A549 (cell line): ENCODE results near the gene FUBP1. TPM values are rescaled to one million over a fixed set of nuclear protein-coding genes. Genes with fewer than 3 reads are reported as not detected.

ENCODE experiments used
- ATAC-seq, 2 experiments: fragments of 200-7000 bp in 1 of 2; fragments of >200 bp in 1 of 2; cut with Nextera tagmentation in 1 of 2; cut with Tn5 transposase in 1 of 2; 3 replicates each; pipeline versions ENCODE4 v1.8.0 to v1.9.1; 2018 to 2020; ENCODE audit warnings: mild to moderate bottlenecking in 1 of 2, moderate library complexity in 1 of 2
- CTCF ChIA-PET: fragments of 300-600 bp; sonication (Branson Sonifier 250); formaldehyde crosslinking; extraction: SDS; loops from one replicate; lab custom pipeline; 2021; ENCODE audit warnings: antibody characterized with exemption, inconsistent platforms; lab: Yijun Ruan, JAX
- POLR2A ChIA-PET: fragments of 350-600 bp; formaldehyde crosslinking; extraction: SDS; loops from one replicate; lab custom pipeline; 2021; ENCODE audit warnings: antibody characterized with exemption, inconsistent platforms; lab: Yijun Ruan, JAX
- DNase-seq, 2 experiments: peaks; one replicate each; pipeline versions ENCODE4 v3.0.0 to v3.0.0-alpha.2; 2011 to 2016; ENCODE audit warnings: low read depth in 1 of 2, low spot score in 1 of 2
- FAIRE-seq: peaks from 2 replicates; lab custom pipeline; 2011; peaks lifted over from hg19 to GRCh38; lab: Jason Lieb, UNC
- H3K27ac ChIP-seq, 2 experiments: fragments of >200 bp; sonication (Bioruptor Twin); formaldehyde crosslinking; 3 replicates each; pipeline ENCODE4 v1.5.1; 2016 to 2017
- H3K4me1 ChIP-seq: fragments of >200 bp; sonication (Bioruptor Twin); formaldehyde crosslinking; 3 replicates; pipeline ENCODE4 v1.6.1; 2016
- H3K4me2 ChIP-seq: fragments of >200 bp; sonication (Bioruptor Twin); formaldehyde crosslinking; 3 replicates; pipeline ENCODE4 v1.6.1; 2016
- H3K4me3 ChIP-seq: fragments of >200 bp; sonication (Bioruptor Twin); formaldehyde crosslinking; 3 replicates; pipeline ENCODE4 v1.5.1; 2016
- H3K9me3 ChIP-seq: fragments of >200 bp; sonication (Bioruptor Twin); formaldehyde crosslinking; 3 replicates; pipeline ENCODE4 v1.6.1; 2016
- CBX8 ChIP-seq: fragments of 200-600 bp; sonication (generic); IDR thresholded peaks from 2 replicates; pipeline ENCODE4 v1.6.1; 2016
- CHD2 ChIP-seq: fragments of 150-350 bp; IDR thresholded peaks from 2 replicates; pipeline ENCODE4 v1.6.1; 2014; ENCODE audit warnings: low read length; ENCODE audit not compliant: partially characterized antibody
- EP300 ChIP-seq, 2 experiments: fragments of >200 bp; sonication (Bioruptor Twin); formaldehyde crosslinking; IDR thresholded peaks; 2 replicates in 1 of 2; 3 replicates in 1 of 2; pipeline ENCODE4 v1.6.1; 2016 to 2017
- FOSL2 ChIP-seq, 2 experiments: fragments of 450-650 bp in 1 of 2; fragments of >200 bp in 1 of 2; sonication (Bioruptor Twin) in 1 of 2; formaldehyde crosslinking; IDR thresholded peaks; 2 replicates each; pipeline versions ENCODE4 v1.5.0 to v1.6.1; 2016 to 2020; ENCODE audit warnings: mild to moderate bottlenecking in 1 of 2, moderate library complexity in 1 of 2
- FOXS1 ChIP-seq: fragments of 250-450 bp; sonication (Bioruptor Pico); IDR thresholded peaks from 2 replicates; pipeline ENCODE4 v1.5.0; 2020; ENCODE audit warnings: mild to moderate bottlenecking, moderate library complexity
- GATA3 ChIP-seq: IDR thresholded peaks from 2 replicates; pipeline ENCODE4 v1.6.1; 2012; ENCODE audit warnings: borderline replicate concordance
- HDAC2 ChIP-seq: fragments of 200-600 bp; sonication (generic); IDR thresholded peaks from 2 replicates; pipeline ENCODE4 v1.6.1; 2016
- HOXA7 ChIP-seq: fragments of 250-450 bp; sonication (Bioruptor Pico); IDR thresholded peaks from 2 replicates; pipeline ENCODE4 v1.5.0; 2020; ENCODE audit warnings: mild to moderate bottlenecking, moderate library complexity
- HOXB5 ChIP-seq: fragments of 250-450 bp; sonication (Bioruptor Pico); IDR thresholded peaks from 2 replicates; pipeline ENCODE4 v1.5.0; 2020; ENCODE audit warnings: mild to moderate bottlenecking, moderate library complexity
- KDM5A ChIP-seq: fragments of 200-600 bp; sonication (generic); IDR thresholded peaks from 2 replicates; pipeline ENCODE4 v1.6.1; 2016; ENCODE audit warnings: antibody characterized with exemption, mild to moderate bottlenecking
- MAZ ChIP-seq: fragments of 150-350 bp; IDR thresholded peaks from 2 replicates; pipeline ENCODE4 v1.6.1; 2014; ENCODE audit warnings: antibody characterized with exemption, low read depth, low read length, borderline replicate concordance
- MYC ChIP-seq: IDR thresholded peaks from 2 replicates; pipeline ENCODE4 v1.6.1; 2012; ENCODE audit warnings: mild to moderate bottlenecking, inconsistent platforms, low read length, improper control_type of control experiment, borderline replicate concordance
- NFE2L2 ChIP-seq: fragments of 150-350 bp; conservative IDR thresholded peaks from 2 replicates; pipeline ENCODE4 v1.6.1; 2014; ENCODE audit warnings: low read length
- NPAS2 ChIP-seq: fragments of 250-450 bp; sonication (Bioruptor Pico); IDR thresholded peaks from 2 replicates; pipeline ENCODE4 v1.8.0; 2022; ENCODE audit warnings: mild to moderate bottlenecking, moderate library complexity, borderline replicate concordance
- NR3C1 ChIP-seq: fragments of >200 bp; sonication (Bioruptor Twin); formaldehyde crosslinking; IDR thresholded peaks from 3 replicates; pipeline ENCODE4 v1.6.1; 2017
- PHF8 ChIP-seq: fragments of 200-600 bp; sonication (generic); IDR thresholded peaks from 2 replicates; pipeline ENCODE4 v1.6.1; 2016; ENCODE audit warnings: low read depth, mild to moderate bottlenecking, antibody characterized with exemption, moderate library complexity, borderline replicate concordance
- POLR2A ChIP-seq: IDR thresholded peaks from 2 replicates; pipeline ENCODE4 v1.6.1; 2012; ENCODE audit warnings: mild to moderate bottlenecking, low read length
- POLR2AphosphoS2 ChIP-seq: conservative IDR thresholded peaks from 2 replicates; pipeline ENCODE4 v1.6.1; 2012; ENCODE audit warnings: low read length, improper control_type of control experiment, inconsistent platforms
- RAD21 ChIP-seq, 2 experiments: fragments of >200 bp in 1 of 2; sonication (Bioruptor Twin) in 1 of 2; formaldehyde crosslinking in 1 of 2; IDR thresholded peaks in 1 of 2; conservative IDR thresholded peaks in 1 of 2; 2 replicates in 1 of 2; 3 replicates in 1 of 2; pipeline ENCODE4 v1.6.1; 2012 to 2018; ENCODE audit warnings: inconsistent platforms in 1 of 2
- RNF2 ChIP-seq: fragments of 200-600 bp; sonication (generic); IDR thresholded peaks from 2 replicates; pipeline ENCODE4 v1.6.1; 2016; ENCODE audit warnings: low read depth, mild to moderate bottlenecking, antibody characterized with exemption, moderate library complexity, borderline replicate concordance
- SMC3 ChIP-seq: fragments of >200 bp; sonication (Bioruptor Twin); formaldehyde crosslinking; IDR thresholded peaks from 3 replicates; pipeline ENCODE4 v1.6.1; 2018; ENCODE audit warnings: inconsistent platforms
- TFCP2L1 ChIP-seq: fragments of 250-450 bp; sonication (Bioruptor Pico); IDR thresholded peaks from 2 replicates; pipeline ENCODE4 v1.5.0; 2021; ENCODE audit warnings: mild to moderate bottlenecking
- TP53 ChIP-seq: fragments of 250-450 bp; sonication (Bioruptor Pico); IDR thresholded peaks from 2 replicates; pipeline ENCODE4 v1.5.0; 2021; ENCODE audit warnings: mild to moderate bottlenecking, moderate library complexity
- ZFP36 ChIP-seq: fragments of 450-650 bp; IDR thresholded peaks from 2 replicates; pipeline ENCODE4 v1.6.1; 2014; ENCODE audit warnings: borderline replicate concordance; ENCODE audit not compliant: partially characterized antibody
- WGBS: methylation state at CpG from one replicate; pipeline ENCODE4 v1.1.6; 2017; ENCODE audit errors: missing lambda C conversion rate; 5-methylcytosine and 5-hydroxymethylcytosine counted together
- polyA plus RNA-seq, 4 experiments: library from polyadenylated mRNA; depleted of rRNA in 3 of 4; stranded (reverse); fragments of >200 nt; fragmentation: RNase III in 1 of 4; extraction: RNeasy Plus Mini Kit Qiagen cat#74134 plus additional on column Dnase treatment in 1 of 4; gene quantifications; 2 replicates in 3 of 4; 3 replicates in 1 of 4; pipeline ENCODE4 v1.2.3, GENCODE V29; 2011 to 2017
- TF ChIP-seq, protein P1 (sequence below): fragments of >200 bp; sonication (Bioruptor Twin); formaldehyde crosslinking; IDR thresholded peaks from 3 replicates; pipeline ENCODE4 v1.5.1; 2016
- TF ChIP-seq, protein P2 (sequence below): fragments of >200 bp; sonication (Bioruptor Twin); formaldehyde crosslinking; IDR thresholded peaks from 3 replicates; pipeline ENCODE4 v1.6.1; 2016
- TF ChIP-seq, protein P3 (sequence below): fragments of 200-600 bp; sonication (generic); IDR thresholded peaks from 2 replicates; pipeline ENCODE4 v1.6.1; 2016; ENCODE audit warnings: antibody characterized with exemption, mild to moderate bottlenecking, moderate library complexity
- TF ChIP-seq, protein P4 (sequence below): fragments of 450-650 bp; IDR thresholded peaks from 2 replicates; pipeline ENCODE4 v1.6.1; 2014; ENCODE audit warnings: antibody characterized with exemption
- TF ChIP-seq, protein P5 (sequence below): fragments of 250-450 bp; sonication (Bioruptor Pico); IDR thresholded peaks from 2 replicates; pipeline ENCODE4 v1.5.0; 2021; ENCODE audit warnings: mild to moderate bottlenecking, moderate library complexity, borderline replicate concordance

FUBP1 gene
- polyA plus RNA-seq, 2 of the 4 experiments (the other 2 are of a cell fraction) = 128 to 183 TPM

DNA sequence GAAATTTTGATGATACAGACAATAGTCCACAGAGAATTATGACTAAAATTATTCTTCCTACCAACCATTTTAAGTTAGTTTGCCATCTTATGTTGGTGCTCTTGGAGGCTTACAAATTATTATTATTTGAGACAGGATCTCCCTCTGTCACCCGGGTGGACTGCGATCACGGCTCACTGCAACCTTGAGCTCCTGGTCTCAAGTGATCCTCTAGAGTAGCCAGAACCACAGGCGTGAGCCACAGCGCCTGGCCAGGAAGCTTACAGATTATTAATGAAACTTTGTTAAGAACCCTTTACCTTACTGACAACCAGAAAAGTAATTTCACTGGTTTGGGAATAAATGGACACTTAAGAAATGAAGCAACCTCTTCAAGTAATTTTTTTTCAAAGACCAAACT lies 17.9 kb upstream of the FUBP1 start:
- POLR2A ChIA-PET = no interaction called here
- ATAC-seq (no peak), FAIRE-seq (no peak), DNase-seq (no peak)
- Histone ChIP-seq H3K9me3 (no peaks in the 10 kb centered on the region), H3K27ac (no peak overlapping the region), H3K4me2 (no peak overlapping the region), H3K4me1 (peaks cover 26% of the 10 kb centered on the region), H3K4me3 (no peak overlapping the region)
- CTCF ChIA-PET = interaction anchor here (1.5 kb wide), 1 partner anchor 118 kb away, joined by 5 read pairs; no protein-coding TSS in a partner anchor
- TF ChIP-seq FOXS1 (CRISPR knock-in tag) = no peak
- no peak for TF ChIP-seq MYC
- TF ChIP-seq, protein P1, sequence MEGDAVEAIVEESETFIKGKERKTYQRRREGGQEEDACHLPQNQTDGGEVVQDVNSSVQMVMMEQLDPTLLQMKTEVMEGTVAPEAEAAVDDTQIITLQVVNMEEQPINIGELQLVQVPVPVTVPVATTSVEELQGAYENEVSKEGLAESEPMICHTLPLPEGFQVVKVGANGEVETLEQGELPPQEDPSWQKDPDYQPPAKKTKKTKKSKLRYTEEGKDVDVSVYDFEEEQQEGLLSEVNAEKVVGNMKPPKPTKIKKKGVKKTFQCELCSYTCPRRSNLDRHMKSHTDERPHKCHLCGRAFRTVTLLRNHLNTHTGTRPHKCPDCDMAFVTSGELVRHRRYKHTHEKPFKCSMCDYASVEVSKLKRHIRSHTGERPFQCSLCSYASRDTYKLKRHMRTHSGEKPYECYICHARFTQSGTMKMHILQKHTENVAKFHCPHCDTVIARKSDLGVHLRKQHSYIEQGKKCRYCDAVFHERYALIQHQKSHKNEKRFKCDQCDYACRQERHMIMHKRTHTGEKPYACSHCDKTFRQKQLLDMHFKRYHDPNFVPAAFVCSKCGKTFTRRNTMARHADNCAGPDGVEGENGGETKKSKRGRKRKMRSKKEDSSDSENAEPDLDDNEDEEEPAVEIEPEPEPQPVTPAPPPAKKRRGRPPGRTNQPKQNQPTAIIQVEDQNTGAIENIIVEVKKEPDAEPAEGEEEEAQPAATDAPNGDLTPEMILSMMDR = no peak
- TF ChIP-seq CHD2 = no peak
- TF ChIP-seq NPAS2 = no peak
- TF ChIP-seq FOSL2 (IDR thresholded peaks at IDR 0.05) = no peak
- no peak for TF ChIP-seq FOSL2 (CRISPR knock-in tag; IDR thresholded peaks at IDR 0.05)
- TF ChIP-seq EP300 (IDR thresholded peaks at IDR 0.05) = no peak
- no peak for TF ChIP-seq SMC3
- no peak for TF ChIP-seq POLR2A
- TF ChIP-seq MAZ = no peak
- TF ChIP-seq, protein P2, sequence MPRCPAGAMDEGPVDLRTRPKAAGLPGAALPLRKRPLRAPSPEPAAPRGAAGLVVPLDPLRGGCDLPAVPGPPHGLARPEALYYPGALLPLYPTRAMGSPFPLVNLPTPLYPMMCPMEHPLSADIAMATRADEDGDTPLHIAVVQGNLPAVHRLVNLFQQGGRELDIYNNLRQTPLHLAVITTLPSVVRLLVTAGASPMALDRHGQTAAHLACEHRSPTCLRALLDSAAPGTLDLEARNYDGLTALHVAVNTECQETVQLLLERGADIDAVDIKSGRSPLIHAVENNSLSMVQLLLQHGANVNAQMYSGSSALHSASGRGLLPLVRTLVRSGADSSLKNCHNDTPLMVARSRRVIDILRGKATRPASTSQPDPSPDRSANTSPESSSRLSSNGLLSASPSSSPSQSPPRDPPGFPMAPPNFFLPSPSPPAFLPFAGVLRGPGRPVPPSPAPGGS = no peak
- TF ChIP-seq HDAC2 = no peak
- no peak for TF ChIP-seq NFE2L2
- TF ChIP-seq TFCP2L1 (CRISPR knock-in tag) = no peak
- no peak for TF ChIP-seq TP53 (CRISPR knock-in tag)
- no peak for TF ChIP-seq PHF8
- WGBS = 91% methylated on average over 5 of the region's 5 CpGs

DNA sequence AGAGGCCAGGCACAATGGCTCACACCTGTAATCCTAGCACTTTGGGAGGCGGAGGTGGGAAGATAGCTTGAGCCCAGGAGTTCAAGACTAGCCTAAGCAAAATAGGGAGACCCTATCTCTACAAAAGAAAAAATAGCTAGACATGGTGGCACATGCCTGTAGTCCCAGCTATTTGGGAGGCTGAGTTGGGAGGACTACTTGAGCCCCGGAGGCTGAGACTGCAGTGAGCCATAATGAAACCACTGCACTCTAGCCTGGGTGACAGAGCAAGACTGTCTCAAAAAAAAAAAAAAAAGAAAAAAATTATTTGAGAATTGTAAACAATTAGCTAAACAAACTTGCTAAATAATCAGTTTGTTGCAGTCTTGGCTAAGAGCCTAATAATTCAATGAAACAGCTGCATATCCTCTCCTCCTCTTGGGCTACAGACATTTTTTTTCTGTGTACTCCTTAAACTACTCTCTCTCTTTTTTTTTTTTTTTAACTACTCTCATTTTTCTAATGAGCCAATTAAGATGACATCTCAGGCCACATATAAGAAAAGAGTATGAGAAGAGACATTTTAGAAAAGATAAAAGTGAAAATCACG lies 15.3 kb upstream of the FUBP1 start:
- Histone ChIP-seq H3K9me3 (no peaks in the 10 kb centered on the region), H3K4me3 (no peak overlapping the region), H3K27ac (no peak overlapping the region), H3K4me2 (no peak overlapping the region), H3K4me1 (peaks cover 9% of the 10 kb centered on the region; the same call in 2 of the 3 replicates)
- ChIA-PET POLR2A (interaction anchor here (2.7 kb wide), 1 partner anchor 10 kb away, joined by 13 read pairs; the partner anchor contains the start of gene DNAJB4), CTCF (interaction anchor here (1.5 kb wide), 1 partner anchor 8 kb away, joined by 3 read pairs; no protein-coding TSS in a partner anchor)
- ATAC-seq = no peak
- FAIRE-seq = no peak
- no peak for DNase-seq
- WGBS = 91% methylated on average over 3 of the region's 3 CpGs
- no peak for TF ChIP-seq HOXA7 (CRISPR knock-in tag)
- TF ChIP-seq, protein P3, sequence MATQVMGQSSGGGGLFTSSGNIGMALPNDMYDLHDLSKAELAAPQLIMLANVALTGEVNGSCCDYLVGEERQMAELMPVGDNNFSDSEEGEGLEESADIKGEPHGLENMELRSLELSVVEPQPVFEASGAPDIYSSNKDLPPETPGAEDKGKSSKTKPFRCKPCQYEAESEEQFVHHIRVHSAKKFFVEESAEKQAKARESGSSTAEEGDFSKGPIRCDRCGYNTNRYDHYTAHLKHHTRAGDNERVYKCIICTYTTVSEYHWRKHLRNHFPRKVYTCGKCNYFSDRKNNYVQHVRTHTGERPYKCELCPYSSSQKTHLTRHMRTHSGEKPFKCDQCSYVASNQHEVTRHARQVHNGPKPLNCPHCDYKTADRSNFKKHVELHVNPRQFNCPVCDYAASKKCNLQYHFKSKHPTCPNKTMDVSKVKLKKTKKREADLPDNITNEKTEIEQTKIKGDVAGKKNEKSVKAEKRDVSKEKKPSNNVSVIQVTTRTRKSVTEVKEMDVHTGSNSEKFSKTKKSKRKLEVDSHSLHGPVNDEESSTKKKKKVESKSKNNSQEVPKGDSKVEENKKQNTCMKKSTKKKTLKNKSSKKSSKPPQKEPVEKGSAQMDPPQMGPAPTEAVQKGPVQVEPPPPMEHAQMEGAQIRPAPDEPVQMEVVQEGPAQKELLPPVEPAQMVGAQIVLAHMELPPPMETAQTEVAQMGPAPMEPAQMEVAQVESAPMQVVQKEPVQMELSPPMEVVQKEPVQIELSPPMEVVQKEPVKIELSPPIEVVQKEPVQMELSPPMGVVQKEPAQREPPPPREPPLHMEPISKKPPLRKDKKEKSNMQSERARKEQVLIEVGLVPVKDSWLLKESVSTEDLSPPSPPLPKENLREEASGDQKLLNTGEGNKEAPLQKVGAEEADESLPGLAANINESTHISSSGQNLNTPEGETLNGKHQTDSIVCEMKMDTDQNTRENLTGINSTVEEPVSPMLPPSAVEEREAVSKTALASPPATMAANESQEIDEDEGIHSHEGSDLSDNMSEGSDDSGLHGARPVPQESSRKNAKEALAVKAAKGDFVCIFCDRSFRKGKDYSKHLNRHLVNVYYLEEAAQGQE = no peak
- TF ChIP-seq HOXB5 (CRISPR knock-in tag) = no peak
- no peak for TF ChIP-seq GATA3
- no peak for TF ChIP-seq EP300 (IDR thresholded peaks at IDR 0.05)
- no peak for TF ChIP-seq MYC
- TF ChIP-seq NR3C1 = no peak
- TF ChIP-seq, protein P4, sequence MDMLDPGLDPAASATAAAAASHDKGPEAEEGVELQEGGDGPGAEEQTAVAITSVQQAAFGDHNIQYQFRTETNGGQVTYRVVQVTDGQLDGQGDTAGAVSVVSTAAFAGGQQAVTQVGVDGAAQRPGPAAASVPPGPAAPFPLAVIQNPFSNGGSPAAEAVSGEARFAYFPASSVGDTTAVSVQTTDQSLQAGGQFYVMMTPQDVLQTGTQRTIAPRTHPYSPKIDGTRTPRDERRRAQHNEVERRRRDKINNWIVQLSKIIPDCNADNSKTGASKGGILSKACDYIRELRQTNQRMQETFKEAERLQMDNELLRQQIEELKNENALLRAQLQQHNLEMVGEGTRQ = no peak
- TF ChIP-seq RNF2 = no peak
- TF ChIP-seq NPAS2 = no peak
- no peak for TF ChIP-seq CHD2
- TF ChIP-seq POLR2AphosphoS2 = no peak
- TF ChIP-seq, protein P5, sequence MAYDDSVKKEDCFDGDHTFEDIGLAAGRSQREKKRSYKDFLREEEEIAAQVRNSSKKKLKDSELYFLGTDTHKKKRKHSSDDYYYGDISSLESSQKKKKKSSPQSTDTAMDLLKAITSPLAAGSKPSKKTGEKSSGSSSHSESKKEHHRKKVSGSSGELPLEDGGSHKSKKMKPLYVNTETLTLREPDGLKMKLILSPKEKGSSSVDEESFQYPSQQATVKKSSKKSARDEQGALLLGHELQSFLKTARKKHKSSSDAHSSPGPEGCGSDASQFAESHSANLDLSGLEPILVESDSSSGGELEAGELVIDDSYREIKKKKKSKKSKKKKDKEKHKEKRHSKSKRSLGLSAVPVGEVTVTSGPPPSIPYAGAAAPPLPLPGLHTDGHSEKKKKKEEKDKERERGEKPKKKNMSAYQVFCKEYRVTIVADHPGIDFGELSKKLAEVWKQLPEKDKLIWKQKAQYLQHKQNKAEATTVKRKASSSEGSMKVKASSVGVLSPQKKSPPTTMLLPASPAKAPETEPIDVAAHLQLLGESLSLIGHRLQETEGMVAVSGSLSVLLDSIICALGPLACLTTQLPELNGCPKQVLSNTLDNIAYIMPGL (CRISPR knock-in tag) = no peak
- no peak for TF ChIP-seq KDM5A
- no peak for TF ChIP-seq CBX8
- no peak for TF ChIP-seq RAD21 (conservative IDR thresholded peaks at IDR 0.05 in 1 of 2, IDR thresholded peaks at IDR 0.05 in 1 of 2)
- TF ChIP-seq ZFP36 = no peak
